ENCODE results near the gene EMILIN3.

The EMILIN3 gene

DNA sequence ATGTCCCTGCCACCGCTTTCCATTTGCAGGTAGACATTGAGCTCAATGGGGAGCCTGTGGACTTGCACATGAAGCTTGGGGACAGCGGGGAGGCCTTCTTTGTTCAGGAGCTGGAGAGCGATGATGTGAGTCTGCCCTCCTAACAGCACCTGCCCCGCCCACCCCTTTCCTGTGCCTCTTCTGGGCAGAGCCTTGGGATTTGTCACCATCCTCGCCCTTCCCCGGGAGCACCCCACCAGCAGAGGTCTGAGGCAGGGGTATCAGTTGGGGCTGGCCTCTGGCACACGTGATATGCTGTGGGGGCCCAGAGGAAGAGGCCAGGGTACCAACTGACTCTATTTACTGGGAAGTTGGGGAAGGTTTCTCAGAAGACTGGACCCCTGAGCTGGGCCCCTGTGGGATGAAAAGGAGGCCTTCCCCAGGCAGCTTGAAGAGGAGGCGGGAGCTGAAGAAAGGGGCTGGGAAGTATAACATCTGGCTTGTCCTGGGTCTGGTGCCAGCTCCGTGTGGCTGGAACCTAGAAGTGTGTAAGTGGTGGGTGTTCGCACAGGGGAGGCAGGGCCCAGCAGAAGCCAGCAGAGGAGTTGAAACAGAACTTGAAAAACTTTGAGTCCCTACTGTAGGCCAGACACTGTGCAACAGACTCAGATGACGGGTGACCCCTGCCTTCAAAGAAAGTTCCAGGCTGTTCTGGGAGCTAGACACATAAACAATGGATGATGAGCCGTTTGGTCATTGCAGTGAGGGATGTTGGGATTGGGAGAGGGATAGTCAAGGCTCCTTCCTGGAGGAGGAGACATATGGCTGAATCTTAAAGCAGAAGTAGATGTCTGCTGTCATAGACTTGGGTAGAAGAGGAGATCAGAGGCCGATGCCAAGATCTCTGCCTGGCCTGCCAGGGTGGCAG is 18.8 kb downstream of the EMILIN3 start:
- no peak for DNase-seq (ENCODE audit: low spot score)

DNA sequence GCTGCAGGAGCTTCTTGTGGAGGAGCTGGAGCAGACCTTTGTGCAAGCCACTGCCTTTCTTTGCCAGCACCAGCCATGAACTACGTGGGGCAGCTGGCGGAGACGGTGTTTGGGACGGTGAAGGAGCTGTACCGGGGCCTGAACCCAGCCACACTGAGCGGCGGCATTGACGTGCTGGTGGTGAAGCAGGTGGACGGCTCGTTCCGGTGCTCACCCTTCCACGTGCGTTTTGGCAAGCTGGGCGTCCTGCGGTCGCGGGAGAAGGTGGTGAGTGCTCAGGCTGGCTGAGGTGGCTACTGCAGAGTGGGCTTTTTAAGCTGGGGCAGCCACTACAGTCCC is 20.9 kb downstream of the EMILIN3 start:
- DNase-seq (ENCODE audit: low spot score) = no peak

- no peak for DNase-seq (ENCODE audit: low spot score)
These were observed 21.5 kb downstream of the EMILIN3 start for GRCh38 chr20:41344938-41345728.

DNA sequence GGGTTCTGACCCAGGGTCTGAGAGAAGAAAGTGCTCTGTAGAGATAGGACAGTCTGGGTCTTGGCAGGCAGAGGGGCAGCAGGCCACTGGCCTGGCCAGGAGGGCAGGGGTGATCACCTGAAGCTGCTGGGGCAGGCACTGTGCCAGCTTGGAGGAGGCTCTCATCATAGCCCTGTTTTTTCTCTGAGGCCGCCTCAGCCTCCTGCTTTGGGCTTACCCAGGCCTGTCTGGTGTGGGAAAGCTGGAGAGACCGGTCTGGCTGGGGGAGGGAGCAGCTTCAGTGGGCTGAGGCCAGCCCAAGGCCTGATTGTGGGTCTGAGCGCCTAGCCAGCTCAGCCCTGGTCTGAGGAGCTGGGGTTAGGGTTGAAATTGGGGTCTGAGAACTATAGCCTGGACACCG is 22.1 kb downstream of the EMILIN3 start:
- no peak for DNase-seq (ENCODE audit: low spot score)

- no peak for DNase-seq (ENCODE audit: low spot score)
These were observed 23.8 kb downstream of the EMILIN3 start for GRCh38 chr20:41342474-41343464.

GRCh38 chr20:41340327-41341055 is 26.1 kb downstream of the EMILIN3 start, which contains the start of gene LPIN3:
LPIN3 (plus strand) TSS chr20:41340821; CDS start chr20:41345804, 4,983 bp downstream.
- DNase-seq (ENCODE audit: low spot score) = peak; percentile 95

GRCh38 chr20:41339957-41340326 is 26.7 kb downstream of the EMILIN3 start:
- DNase-seq (ENCODE audit: low spot score) = peak; percentile 85

GRCh38 chr20:41336711-41337492 is 29.7 kb downstream of the EMILIN3 start:
- DNase-seq (ENCODE audit: low spot score) = no peak

DNA sequence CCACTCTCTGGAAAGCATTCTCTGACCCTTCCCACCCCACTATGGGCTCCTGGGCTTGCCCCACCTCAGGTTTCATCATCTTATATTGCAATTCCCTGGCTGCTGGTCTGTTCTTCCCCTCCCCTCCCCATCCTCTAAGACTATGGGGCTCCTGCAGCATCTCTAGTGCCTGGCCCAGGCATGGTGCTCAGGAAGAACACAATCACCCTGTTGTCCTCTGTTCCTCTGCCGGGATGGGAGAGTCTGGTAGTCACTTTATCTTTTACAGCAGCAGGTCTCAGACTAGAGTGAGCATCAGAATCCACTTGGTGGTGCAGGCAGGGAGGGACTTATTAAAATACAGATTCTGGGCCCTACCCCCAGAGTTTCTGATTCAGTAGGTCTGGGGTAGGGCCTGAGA is 31.0 kb downstream of the EMILIN3 start:
- DNase-seq (ENCODE audit: low spot score) = no peak

DNA sequence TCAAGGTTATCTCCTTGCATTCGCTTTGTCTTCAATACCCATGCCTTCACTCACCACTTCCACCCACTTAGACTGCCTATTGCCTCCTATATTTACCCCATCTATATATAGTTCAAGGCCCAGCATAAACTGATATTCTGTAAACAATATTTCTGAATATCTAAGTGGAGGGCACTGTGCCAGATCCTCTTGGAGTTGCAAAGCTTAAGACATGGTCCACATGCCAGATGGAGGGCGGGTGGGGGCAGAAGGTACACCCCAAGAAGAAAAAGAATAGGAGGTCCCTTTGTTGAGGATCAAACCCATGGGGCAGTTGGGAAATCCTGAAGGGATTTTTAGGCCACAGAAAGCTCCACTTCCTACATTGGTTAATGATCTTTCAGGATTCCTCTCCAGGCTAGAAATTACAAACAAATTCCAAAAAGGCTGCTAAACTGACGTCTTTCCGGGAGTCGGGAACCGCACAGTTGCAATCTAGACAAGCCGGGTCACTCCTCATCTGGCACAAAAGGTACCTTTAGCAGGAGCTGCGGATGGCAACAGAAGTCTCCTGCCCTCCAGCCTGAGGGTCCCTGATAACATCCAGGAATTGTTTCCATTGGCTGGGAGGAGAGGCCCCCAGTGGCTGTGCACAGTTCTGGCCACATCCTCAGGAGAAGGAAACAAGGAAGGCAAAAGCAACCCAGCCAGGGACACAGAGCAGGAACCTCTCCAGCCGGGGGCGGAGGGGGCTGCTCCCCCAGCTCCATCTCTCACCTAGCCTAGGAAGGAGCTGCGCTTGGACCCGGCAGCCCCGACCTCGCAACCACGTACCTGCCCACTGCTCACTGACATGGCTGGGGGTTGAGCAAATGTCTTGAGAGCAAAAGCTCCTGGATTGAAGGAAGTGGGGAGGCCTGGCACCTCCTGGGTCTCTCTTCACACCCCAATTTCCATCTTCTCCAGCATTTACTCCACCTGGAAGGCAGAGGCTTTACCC is 31.9 kb downstream of the EMILIN3 start:
- no peak for DNase-seq (ENCODE audit: low spot score)

DNA sequence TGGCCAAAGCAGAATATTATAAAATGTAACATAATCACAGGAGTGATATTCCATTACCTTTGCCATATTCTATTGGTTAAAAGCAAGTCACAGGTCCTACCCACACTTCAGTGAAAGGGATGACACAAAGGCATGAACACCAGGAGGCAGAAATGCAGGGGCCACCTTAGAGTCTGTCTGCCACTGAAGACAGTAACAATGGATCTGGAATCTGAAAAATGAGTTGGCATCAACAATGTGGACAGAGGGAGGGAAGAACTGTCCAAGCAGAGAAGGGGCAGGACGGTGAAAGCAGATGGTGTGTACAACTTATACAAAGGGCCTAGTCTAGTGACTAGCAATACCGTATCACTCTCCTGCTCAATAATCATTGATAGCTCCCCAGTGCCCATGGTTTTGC is 32.6 kb downstream of the EMILIN3 start:
- no peak for DNase-seq (ENCODE audit: low spot score)

DNA sequence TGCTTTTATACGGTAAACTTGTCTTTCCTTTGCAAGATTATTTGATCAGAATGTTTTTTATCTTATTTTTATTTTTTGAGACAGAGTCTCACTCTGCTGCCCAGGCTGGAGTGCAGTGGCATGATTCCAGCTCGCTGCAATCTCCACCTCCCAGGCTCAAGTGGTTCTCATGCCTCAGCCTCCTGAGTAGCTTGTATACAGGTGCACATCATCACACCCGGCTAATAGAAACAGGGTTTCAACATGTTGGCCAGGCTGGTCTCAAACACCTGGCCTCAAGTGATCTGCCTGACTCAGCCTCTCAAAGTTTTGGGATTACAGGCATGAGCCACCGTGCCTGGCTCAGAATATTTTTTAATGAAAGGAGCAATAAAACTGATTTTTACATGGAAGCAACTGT is 34.9 kb downstream of the EMILIN3 start:
- DNase-seq (ENCODE audit: low spot score) = no peak

DNA sequence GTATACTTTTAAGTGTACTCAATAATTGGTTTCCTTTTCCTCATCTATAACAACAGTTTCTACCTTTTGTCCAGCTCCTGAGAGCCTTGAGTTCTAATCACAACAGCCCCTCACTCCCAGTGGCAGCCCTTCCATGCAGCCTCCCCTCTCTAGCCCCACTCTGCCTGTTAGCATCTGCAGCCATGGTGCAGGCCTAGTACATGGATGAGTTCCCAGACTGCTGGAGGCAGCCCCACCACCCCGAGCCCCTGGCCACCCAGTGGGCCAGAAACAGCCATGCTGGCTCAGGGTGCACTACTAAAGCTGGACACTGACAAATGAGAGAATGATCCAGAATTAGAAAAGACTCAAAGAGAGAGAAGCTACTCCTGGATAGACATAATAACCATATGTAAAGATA is 35.7 kb downstream of the EMILIN3 start:
- DNase-seq (ENCODE audit: low spot score) = no peak

GRCh38 chr20:41330343-41330720 is 36.3 kb downstream of the EMILIN3 start:
- DNase-seq (ENCODE audit: low spot score) = no peak

DNA sequence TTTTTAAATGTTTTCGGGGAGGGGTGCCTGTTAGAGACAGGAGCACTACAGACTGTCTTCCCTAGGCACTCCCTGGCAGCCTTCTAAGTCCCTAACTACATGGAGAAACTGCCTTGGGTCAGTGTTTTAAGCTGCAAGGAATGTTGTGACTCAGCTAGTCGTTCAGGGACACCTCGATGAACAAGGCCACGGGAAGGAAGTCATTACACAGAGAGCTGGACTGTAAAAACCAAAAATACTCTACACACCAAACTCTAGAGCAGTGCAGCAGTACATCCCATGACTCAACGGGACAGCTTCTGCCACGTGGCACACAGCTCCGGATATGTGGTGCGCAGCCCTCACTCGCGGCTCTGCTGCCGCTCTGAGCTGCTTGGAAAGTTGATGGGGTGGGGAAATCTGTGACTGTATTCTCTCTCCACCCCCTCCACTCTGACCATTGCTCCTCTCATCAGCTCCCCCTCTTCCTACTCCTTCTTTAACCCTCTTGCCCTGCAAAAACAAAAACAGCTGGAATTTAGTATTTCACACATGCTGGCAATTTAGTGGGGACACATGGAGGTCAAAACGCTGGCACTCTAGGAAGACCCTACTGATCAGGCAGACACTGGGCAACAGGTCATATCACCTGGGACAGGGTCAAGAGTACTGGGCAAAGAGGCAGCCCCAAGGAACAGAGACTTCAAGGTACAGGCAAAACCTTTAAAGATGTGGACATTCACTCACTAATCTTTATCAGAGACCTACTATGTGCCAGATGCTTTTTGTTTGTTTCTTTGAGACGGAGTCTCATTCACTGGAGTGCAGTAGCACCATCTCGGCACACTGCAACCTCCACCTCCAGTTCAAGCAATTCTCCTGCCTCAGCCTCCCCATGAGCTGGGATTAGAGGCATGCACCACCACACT is 36.9 kb downstream of the EMILIN3 start:
- peak; percentile 100 for DNase-seq (ENCODE audit: low spot score)

DNA sequence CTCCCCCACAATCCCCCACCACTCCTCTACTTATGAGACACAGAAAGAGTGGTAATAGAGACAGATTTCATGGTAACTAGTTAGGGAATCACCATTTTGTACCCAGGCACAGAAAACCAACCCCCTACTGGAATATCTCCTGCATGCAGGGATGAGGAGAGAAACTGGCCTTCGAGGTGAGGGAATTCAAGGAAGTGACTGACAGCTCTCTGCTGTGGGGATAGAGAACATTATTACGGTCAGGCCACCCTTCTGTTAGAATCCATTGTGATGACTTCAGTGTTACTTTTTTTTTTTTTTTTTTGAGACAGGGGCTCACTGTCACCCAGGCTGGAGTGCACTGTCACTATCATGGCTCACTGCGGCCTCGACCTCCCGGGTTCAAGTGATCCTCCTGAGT is 39.4 kb downstream of the EMILIN3 start:
- DNase-seq (ENCODE audit: low spot score) = no peak

- DNase-seq (ENCODE audit: low spot score) = no peak
These were observed 45.6 kb downstream of the EMILIN3 start for GRCh38 chr20:41320976-41321375.

GRCh38 chr20:41320441-41320840 is 46.2 kb downstream of the EMILIN3 start:
- no peak for DNase-seq (ENCODE audit: low spot score)

Data from RKO (cell line).